Stimulated activated memory B cell treated with anti-CD40 and anti-IgM and Interleukin-4, amounts not matched to agents 10 μg/mL and 1 μg/mL and 100 μg/mL, for 72 hours (primary cell): Measurements from ENCODE around the gene SH2D2A.
"Not testable (repeated sequence)": the region's sequence is repeated elsewhere in the genome, so short reads cannot be mapped to it uniquely, and the experiment has no call there.

Experiments used
- ATAC-seq: fragments of 150-1000 bp; cut with Tn5 transposase; 2 replicates; pipeline ENCODE4 v1.10.0; 2021
- H3K27ac Mint-ChIP-seq: one replicate; pipeline ENCODE4 v1.8.0; 2022; ENCODE audit warnings: mild to moderate bottlenecking, mixed read lengths
- H3K27me3 Mint-ChIP-seq: one replicate; pipeline ENCODE4 v1.8.0; 2022; ENCODE audit warnings: mixed read lengths
- H3K36me3 Mint-ChIP-seq: one replicate; pipeline ENCODE4 v1.8.0; 2022; ENCODE audit warnings: mixed read lengths
- H3K4me1 Mint-ChIP-seq: one replicate; pipeline ENCODE4 v1.8.0; 2022; ENCODE audit warnings: mixed read lengths
- H3K4me3 Mint-ChIP-seq: one replicate; pipeline ENCODE4 v1.8.0; 2022; ENCODE audit warnings: mild to moderate bottlenecking, moderate library complexity, mixed read lengths
- H3K9me3 Mint-ChIP-seq: one replicate; pipeline ENCODE4 v1.8.0; 2022; ENCODE audit warnings: mixed read lengths

The SH2D2A gene

GRCh38 chr1:156760796-156761104 lies 55.9 kb downstream of the SH2D2A start:
- no peak overlapping the region for H3K27ac Mint-ChIP-seq
- no peak overlapping the region for H3K4me3 Mint-ChIP-seq
- no peaks in the 10 kb centered on the region for H3K9me3 Mint-ChIP-seq

GRCh38 chr1:156760092-156760795 lies 56.4 kb downstream of the SH2D2A start:
- Mint-ChIP-seq H3K9me3 (no peaks in the 10 kb centered on the region), H3K27ac (no peak overlapping the region), H3K4me1 (peaks cover 5% of the 10 kb centered on the region), H3K36me3 (peaks cover under 1% of the 10 kb centered on the region), H3K27me3 (no peaks in the 10 kb centered on the region), H3K4me3 (no peak overlapping the region)
- no peak for ATAC-seq

More at GRCh38 chr1:156760796-156761104, 55.9 kb downstream of the SH2D2A start:
- Mint-ChIP-seq H3K36me3 (no peaks in the 10 kb centered on the region), H3K4me1 (peaks cover under 1% of the 10 kb centered on the region), H3K27me3 (no peaks in the 10 kb centered on the region)
- ATAC-seq, result no peak

GRCh38 chr1:156757572-156758253 lies 58.9 kb downstream of the SH2D2A start:
- H3K4me1 Mint-ChIP-seq, result peaks cover 17% of the 10 kb centered on the region
- not testable (repeated sequence) for H3K36me3 Mint-ChIP-seq, H3K9me3 Mint-ChIP-seq, H3K4me3 Mint-ChIP-seq, ATAC-seq, H3K27me3 Mint-ChIP-seq, H3K27ac Mint-ChIP-seq

GRCh38 chr1:156756355-156756754 lies 60.3 kb downstream of the SH2D2A start:
- peaks cover 5% of the 10 kb centered on the region for H3K36me3 Mint-ChIP-seq
- no peak for ATAC-seq
- H3K27me3 Mint-ChIP-seq, result no peaks in the 10 kb centered on the region
- H3K4me1 Mint-ChIP-seq, result peaks cover 24% of the 10 kb centered on the region
- H3K4me3 Mint-ChIP-seq, result no peak overlapping the region
- no peak overlapping the region for H3K27ac Mint-ChIP-seq
- H3K9me3 Mint-ChIP-seq, result no peaks in the 10 kb centered on the region
